ENCODE data around the gene HLA-DPB1. TPM values are rescaled to one million over a fixed set of nuclear protein-coding genes. Genes with fewer than 3 reads are reported as not detected.

The HLA-DPB1 gene
- total RNA-seq, 1 experiment from 2014 or later: not detected

DNA sequence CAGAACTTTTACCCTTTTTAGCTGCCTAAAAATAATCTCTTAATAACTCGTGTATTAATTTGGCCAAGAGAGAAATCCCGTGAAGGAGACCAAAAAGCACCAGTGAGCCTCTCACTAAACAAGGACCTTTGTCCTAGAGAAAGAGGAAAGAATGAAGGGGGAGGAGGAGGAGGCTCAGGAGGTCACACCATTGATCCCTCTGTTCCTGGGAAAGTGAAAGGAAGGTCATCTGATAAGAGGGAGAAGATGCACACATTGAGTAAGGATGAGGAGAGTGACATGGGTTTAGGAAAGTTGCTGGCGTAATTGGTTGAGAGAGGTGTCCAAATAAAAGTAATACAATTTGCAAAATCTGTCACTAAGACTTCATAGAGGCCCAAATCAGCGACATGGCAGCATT is 49.2 kb downstream of the HLA-DPB1 start:
- H3K36me3 ChIP-seq (ENCODE audit: low read depth): no peaks in the 10 kb centered on the region
- no TSS peak for BruUV-seq (replicated peaks)
- POLR2A ChIA-PET (ENCODE audit: unreplicated experiment): no interaction called here

DNA sequence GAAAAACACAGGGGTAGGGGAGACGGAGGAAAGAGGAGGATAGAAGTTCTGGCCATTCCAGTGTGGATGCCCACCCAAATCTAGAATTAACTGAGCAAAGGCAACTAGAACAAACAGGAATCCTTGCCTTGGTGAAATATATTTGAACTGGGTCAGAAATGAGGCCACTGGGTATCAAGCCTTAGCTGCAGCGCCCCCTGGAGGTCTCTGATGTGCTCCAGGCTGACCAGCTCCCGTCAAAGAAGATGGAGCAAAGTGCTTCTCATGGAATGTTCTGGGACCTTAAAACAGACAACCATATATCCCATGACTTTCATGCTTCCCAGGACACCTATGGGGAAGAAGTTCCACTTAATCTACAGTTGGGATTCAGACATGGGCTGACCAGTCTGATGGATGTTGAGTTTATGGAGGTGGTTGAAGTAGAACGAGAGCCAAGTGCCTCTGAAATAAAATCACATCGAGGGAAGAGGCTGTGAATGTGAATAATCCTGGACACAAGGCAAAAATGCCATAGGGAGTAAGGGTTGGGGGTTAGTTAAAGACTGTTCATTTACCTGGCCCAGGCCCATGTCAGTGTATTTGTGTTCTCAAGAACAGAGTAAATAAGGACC is 50.4 kb downstream of the HLA-DPB1 start:
- no peak for TF ChIP-seq EZH2 (IDR thresholded peaks at IDR 0.05; ENCODE audit: low read depth)
- TF ChIP-seq, protein P1, sequence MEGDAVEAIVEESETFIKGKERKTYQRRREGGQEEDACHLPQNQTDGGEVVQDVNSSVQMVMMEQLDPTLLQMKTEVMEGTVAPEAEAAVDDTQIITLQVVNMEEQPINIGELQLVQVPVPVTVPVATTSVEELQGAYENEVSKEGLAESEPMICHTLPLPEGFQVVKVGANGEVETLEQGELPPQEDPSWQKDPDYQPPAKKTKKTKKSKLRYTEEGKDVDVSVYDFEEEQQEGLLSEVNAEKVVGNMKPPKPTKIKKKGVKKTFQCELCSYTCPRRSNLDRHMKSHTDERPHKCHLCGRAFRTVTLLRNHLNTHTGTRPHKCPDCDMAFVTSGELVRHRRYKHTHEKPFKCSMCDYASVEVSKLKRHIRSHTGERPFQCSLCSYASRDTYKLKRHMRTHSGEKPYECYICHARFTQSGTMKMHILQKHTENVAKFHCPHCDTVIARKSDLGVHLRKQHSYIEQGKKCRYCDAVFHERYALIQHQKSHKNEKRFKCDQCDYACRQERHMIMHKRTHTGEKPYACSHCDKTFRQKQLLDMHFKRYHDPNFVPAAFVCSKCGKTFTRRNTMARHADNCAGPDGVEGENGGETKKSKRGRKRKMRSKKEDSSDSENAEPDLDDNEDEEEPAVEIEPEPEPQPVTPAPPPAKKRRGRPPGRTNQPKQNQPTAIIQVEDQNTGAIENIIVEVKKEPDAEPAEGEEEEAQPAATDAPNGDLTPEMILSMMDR (conservative IDR thresholded peaks at IDR 0.05): peak; percentile 71
- no peak overlapping the region for H3K4me3 ChIP-seq
- DNase-seq: peak in 1 of 2 experiments; percentile 25
- H3K27me3 ChIP-seq (ENCODE audit: insufficient read depth, low read depth): peaks cover 67% of the 10 kb centered on the region
- intact Hi-C loops (cut with micrococcal nuclease; ENCODE audit: unreplicated experiment): no loop called here
- no peaks in the 10 kb centered on the region for H4K20me1 ChIP-seq (ENCODE audit: insufficient read depth)
- CTCF ChIA-PET: interaction anchor here (0.6 kb wide), 1 partner anchor 20 kb away, joined by 5 read pairs; no protein-coding TSS in a partner anchor
- no peak overlapping the region for H3K4me2 ChIP-seq
- no peaks in the 10 kb centered on the region for H3K9me2 ChIP-seq (ENCODE audit: insufficient read depth)
- POLR2A ChIA-PET (ENCODE audit: unreplicated experiment): no interaction called here
- no peaks in the 10 kb centered on the region for H3K4me1 ChIP-seq (replicated peaks; ENCODE audit: insufficient read depth)
- H3K79me2 ChIP-seq (ENCODE audit: low read depth): no peaks in the 10 kb centered on the region
- BruUV-seq (replicated peaks): no TSS peak
- no peak overlapping the region for H3K27ac ChIP-seq
- H3K9me3 ChIP-seq (ENCODE audit: insufficient read depth, low read depth): no peaks in the 10 kb centered on the region; the same call in 1 of the 2 replicates
- no peaks in the 10 kb centered on the region for H3F3A ChIP-seq (ENCODE audit: insufficient read depth, low read depth)
- no peaks in the 10 kb centered on the region for H3K36me3 ChIP-seq (ENCODE audit: low read depth)
- no peak overlapping the region for H2AFZ ChIP-seq

More for the DNA sequence above, 49.2 kb downstream of the HLA-DPB1 start:
- Histone ChIP-seq H3K9me3 (ENCODE audit: insufficient read depth, low read depth) (no peaks in the 10 kb centered on the region; the same call in 1 of the 2 replicates), H3K4me3 (no peak overlapping the region), H3K27ac (no peak overlapping the region), H3K9me2 (ENCODE audit: insufficient read depth) (no peaks in the 10 kb centered on the region), H4K20me1 (ENCODE audit: insufficient read depth) (no peaks in the 10 kb centered on the region), H3K4me2 (no peak overlapping the region), H3K79me2 (ENCODE audit: low read depth) (no peaks in the 10 kb centered on the region), H3K27me3 (ENCODE audit: insufficient read depth, low read depth) (peaks cover 66% of the 10 kb centered on the region), H2AFZ (no peak overlapping the region), H3K4me1 (replicated peaks; ENCODE audit: insufficient read depth) (no peaks in the 10 kb centered on the region), H3F3A (ENCODE audit: insufficient read depth, low read depth) (no peaks in the 10 kb centered on the region)
- no peak for DNase-seq
- no peak for TF ChIP-seq EZH2 (IDR thresholded peaks at IDR 0.05; ENCODE audit: low read depth)
- TF ChIP-seq, protein P1 (conservative IDR thresholded peaks at IDR 0.05): no peak
- intact Hi-C loops (cut with micrococcal nuclease; ENCODE audit: unreplicated experiment): no loop called here
- CTCF ChIA-PET: interaction anchor here (1.4 kb wide), 1 partner anchor 123 kb away, joined by 3 read pairs; no protein-coding TSS in a partner anchor

DNA sequence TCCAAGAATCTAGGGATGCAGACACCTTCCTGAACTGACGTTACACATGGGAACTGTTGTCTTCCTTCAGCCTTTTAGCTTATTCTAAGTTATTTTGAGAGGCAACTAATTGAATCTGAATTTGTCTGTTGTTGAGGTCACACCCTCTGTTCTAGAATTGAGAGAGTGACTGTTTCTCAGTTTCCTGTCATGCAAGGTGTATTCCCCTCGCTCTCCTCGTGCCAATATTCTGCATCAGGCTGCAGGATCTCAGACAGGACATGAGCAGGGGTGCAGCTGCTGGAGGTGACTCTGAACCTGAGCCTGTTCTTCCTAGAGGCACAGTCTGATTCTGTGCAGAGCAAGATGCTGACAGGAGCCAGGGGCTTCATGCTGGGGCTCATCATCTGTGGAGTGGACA is 52.5 kb downstream of the HLA-DPB1 start:
- Histone ChIP-seq H3K27ac (no peak overlapping the region), H3K4me3 (no peak overlapping the region), H3K36me3 (ENCODE audit: low read depth) (no peaks in the 10 kb centered on the region), H3F3A (ENCODE audit: insufficient read depth, low read depth) (no peaks in the 10 kb centered on the region), H3K4me2 (no peak overlapping the region), H3K9me2 (ENCODE audit: insufficient read depth) (no peaks in the 10 kb centered on the region), H4K20me1 (ENCODE audit: insufficient read depth) (no peaks in the 10 kb centered on the region), H3K27me3 (ENCODE audit: insufficient read depth, low read depth) (peaks cover 57% of the 10 kb centered on the region), H2AFZ (no peak overlapping the region), H3K4me1 (replicated peaks; ENCODE audit: insufficient read depth) (no peaks in the 10 kb centered on the region), H3K79me2 (ENCODE audit: low read depth) (no peaks in the 10 kb centered on the region), H3K9me3 (ENCODE audit: insufficient read depth, low read depth) (no peaks in the 10 kb centered on the region; the same call in 1 of the 2 replicates)
- CTCF ChIA-PET: no interaction called here
- intact Hi-C loops (cut with micrococcal nuclease; ENCODE audit: unreplicated experiment): no loop called here
- TF ChIP-seq EZH2 (IDR thresholded peaks at IDR 0.05; ENCODE audit: low read depth): no peak
- TF ChIP-seq, protein P1 (conservative IDR thresholded peaks at IDR 0.05): no peak
- POLR2A ChIA-PET (ENCODE audit: unreplicated experiment): no interaction called here
- BruUV-seq (replicated peaks): no TSS peak
- no peak for DNase-seq

All from PC-9 (cell line).